ENCODE data around the gene MIOS.

- TF ChIP-seq POLR2A (IDR thresholded peaks at IDR 0.05) (no peak), CTCF (IDR thresholded peaks at IDR 0.05 in 4 of 5, conservative IDR thresholded peaks at IDR 0.05 in 1 of 5) (no peak)
These were observed 86.3 kb downstream of the MIOS start for GRCh38 chr7:7652798-7653540.

All from gastrocnemius medialis (tissue), 4 donors.